NCI-H187 (cell line): ENCODE measurements around the gene TMC5.
"Not testable (repeated sequence)": the region's sequence is repeated elsewhere in the genome, so short reads cannot be mapped to it uniquely, and the experiment has no call there.

Source experiments
- DNase-seq, 2 experiments: peaks; one replicate each; lab custom pipeline; 2025; lab: John Stamatoyannopoulos, UW

Gene TMC5

DNA sequence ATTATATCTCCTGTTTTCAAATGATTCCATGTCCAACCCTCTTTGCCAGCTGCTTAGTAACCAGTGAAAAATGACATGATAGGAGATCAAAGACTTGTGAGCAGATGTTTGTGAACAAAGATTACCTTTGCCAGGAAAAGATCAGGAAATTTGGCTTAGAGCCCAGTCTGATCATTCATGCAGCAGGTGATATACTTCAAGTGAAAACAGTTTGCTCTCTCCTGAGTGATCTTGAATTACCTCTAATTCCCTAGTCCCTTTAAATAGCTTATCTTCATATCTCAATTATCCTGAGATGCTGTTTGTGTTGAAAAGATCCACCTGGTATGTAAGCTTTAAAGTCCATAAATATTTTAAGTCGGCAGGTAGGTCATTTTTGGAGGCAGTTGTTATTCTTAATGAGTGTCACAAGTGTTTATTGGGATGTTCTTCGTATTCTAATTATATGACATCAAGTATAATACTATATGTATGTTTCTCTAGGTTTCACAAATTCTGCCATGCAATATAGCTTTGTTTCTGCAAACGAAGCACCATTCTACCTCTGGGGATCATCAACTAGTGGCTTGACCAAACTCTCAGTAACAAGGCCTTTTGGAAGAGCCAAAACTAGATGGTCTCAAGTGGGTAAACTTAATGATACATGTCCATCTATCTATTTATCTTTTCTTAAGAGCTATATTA, 124.6 kb downstream of the TMC5 start:
- peak in 1 of 2 experiments; percentile 62 for DNase-seq

DNA sequence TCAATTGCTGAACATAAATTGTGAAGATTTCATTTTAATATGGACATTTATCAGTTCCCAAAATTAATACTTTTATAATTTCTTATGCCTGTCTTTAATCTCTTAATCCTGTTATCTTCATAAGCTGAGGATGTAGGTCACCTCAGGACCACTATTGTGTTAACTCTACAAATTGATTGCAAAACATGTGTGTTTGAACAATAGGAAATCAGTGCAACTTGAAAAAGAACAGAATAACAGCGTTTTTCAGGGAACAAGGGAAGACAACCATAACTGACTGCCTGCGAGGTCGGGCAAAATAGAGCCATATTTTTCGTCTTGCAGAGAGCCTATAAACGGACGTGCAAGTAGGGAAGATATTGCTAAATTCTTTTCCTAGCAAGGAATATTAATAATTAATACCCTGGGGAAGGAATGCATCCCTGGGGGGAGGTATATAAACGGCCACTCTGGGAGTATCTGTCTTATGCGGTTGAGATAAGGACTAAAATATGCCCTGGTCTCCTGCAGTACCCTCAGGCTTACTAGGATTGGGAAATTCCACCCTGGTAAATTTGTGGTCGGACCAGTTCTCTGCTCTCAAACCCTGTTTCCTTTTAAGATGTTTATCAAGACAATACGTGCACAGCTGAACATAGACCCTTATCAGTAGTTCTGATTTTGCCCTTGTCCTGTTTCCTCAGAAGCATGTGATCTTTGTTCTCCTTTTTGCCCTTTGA, 125.8 kb downstream of the TMC5 start:
- DNase-seq, result not testable (repeated sequence)

DNA sequence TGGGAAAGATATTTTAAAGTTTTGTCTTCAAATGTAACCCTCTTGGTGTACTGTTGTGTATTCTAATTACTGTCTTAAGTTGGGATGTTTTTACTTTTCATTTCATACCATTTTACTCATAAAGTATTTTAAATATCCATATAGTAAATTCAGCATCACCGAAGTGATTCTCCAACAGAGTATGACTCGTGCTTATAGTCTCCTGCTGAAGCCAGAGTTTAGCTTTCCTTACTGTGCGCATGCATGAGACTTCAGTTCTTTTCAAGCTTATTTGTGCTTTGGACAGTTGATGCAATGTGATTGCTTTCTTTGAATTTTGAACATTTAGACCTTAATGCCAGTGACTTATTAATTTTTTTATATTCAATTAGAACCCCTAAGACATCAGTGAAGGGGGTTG, 130.5 kb downstream of the TMC5 start:
- no peak for DNase-seq
